Measurements from ENCODE around the gene RBM26.

The RBM26 gene, protein sequence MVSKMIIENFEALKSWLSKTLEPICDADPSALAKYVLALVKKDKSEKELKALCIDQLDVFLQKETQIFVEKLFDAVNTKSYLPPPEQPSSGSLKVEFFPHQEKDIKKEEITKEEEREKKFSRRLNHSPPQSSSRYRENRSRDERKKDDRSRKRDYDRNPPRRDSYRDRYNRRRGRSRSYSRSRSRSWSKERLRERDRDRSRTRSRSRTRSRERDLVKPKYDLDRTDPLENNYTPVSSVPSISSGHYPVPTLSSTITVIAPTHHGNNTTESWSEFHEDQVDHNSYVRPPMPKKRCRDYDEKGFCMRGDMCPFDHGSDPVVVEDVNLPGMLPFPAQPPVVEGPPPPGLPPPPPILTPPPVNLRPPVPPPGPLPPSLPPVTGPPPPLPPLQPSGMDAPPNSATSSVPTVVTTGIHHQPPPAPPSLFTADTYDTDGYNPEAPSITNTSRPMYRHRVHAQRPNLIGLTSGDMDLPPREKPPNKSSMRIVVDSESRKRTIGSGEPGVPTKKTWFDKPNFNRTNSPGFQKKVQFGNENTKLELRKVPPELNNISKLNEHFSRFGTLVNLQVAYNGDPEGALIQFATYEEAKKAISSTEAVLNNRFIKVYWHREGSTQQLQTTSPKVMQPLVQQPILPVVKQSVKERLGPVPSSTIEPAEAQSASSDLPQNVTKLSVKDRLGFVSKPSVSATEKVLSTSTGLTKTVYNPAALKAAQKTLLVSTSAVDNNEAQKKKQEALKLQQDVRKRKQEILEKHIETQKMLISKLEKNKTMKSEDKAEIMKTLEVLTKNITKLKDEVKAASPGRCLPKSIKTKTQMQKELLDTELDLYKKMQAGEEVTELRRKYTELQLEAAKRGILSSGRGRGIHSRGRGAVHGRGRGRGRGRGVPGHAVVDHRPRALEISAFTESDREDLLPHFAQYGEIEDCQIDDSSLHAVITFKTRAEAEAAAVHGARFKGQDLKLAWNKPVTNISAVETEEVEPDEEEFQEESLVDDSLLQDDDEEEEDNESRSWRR

GRCh38 chr13:79405831-79406596, at the start of gene RBM26:
Gene RBM26, minus strand, starts transcription at chr13:79406255. Its CDS starts 481 bp downstream, at chr13:79405774.
- DNase-seq, result peak; percentile 28 to 66

DNA sequence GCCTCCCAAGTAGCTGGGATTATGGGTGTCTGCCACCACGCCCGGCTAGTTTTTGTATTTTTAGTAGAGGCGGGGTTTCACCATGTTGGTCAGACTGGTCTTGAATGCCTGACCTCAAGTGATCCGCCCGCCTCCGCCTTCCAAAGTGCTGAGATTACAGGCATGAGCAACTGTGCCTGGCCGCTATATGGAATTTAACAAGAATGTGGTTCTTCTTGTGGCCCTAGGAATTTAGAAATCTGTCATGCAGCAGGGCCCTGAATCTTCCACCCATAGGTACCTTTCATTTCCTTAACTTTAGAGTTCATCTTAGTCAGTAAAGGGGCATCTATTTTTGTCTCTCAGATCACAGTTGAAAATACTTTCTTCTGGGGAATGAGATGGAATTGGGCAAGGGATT, 49.3 kb upstream of the RBM26 start:
- DNase-seq, result no peak

DNA sequence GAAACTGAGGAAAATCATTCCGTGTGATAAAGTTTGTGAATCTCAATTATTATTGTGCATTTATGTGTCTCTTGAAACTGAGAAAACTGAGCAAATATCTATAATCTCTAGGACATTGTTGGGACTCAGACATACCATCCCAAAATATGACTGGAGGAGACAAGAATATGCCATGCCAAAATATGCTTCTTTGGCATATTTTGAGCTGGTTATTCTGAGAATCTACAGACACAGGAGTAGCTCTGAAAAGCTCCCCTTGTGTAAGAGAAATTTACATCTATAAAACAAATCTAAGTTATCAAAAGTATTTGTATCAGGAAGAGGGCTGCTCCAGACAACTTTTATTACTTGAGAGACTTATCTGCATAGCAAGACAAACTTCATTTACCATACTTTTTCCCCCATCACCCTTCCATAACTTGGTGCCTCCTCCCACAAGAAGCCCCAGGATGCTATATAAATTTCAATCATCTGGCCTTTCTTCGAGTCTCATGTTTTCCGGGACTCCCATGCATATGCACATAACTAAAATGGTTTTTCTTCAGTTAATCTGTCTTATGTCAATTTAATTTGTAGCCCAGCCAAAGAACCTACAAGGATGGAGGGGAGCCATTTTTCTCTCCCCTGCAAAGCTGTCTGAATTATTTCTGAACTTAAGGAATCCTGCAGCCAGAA, 46.3 kb upstream of the RBM26 start:
- DNase-seq, result no peak

DNA sequence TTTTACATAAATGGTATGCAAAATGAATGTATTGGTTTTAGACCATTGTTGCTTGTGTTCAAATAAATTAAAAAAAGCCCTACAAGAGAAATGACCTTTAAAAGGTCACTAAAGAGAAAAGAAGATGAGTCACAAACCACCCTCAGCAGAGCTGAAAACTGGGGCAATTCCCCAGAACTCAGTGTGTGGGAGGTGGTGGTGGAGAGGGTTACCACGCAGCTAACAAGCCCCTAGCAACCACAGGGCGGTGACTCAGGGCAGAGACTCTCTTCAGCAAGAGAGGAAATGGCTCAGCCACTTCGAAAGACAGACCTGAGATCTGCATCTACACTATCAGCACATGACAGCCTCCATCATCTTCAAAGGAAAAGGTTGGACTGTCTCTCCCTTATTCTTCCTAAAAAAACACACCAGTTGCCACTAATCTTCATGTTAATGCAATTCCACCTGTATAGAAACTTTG, 45.5 kb upstream of the RBM26 start:
- DNase-seq, result no peak

DNA sequence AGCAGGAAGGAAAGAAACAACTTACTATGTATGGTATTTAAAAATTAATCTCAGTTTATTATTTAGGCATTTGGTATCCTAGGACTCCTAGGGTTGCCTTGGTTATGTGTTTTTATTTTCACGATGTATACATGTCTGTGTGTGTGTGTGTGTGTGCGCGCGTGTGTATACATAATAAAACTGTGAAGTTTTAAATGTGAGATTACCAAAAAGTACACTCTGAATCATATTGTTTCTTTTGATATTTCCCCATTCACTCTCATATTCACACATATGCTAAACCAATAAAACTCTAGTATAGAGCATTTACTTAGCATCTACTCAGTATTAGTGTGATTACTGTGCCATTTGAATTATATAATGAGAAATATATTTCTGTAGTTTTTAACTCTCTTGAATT, 44.1 kb upstream of the RBM26 start:
- DNase-seq, result no peak

DNA sequence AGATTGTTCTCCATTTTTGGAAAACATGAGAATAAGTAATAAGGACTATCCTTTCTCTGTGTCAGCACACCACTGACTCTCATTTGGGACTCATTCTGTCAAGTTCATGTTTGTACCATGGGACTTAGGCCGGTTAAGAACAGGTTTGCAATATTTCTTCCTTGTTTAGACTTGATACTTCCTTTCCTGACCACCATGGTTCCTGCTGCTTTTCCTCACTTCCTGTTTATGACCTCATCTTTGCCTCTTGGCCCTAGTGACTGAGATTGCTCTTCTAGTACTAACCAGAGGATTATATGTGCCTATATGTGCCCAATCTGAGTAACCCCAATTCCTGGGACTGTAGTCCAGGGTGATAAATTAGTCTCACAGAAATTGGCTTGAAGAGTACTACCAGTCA, 42.4 kb upstream of the RBM26 start:
- DNase-seq, result no peak

- no peak for DNase-seq
Observed at GRCh38 chr13:79447741-79448140, 41.7 kb upstream of the RBM26 start.

DNA sequence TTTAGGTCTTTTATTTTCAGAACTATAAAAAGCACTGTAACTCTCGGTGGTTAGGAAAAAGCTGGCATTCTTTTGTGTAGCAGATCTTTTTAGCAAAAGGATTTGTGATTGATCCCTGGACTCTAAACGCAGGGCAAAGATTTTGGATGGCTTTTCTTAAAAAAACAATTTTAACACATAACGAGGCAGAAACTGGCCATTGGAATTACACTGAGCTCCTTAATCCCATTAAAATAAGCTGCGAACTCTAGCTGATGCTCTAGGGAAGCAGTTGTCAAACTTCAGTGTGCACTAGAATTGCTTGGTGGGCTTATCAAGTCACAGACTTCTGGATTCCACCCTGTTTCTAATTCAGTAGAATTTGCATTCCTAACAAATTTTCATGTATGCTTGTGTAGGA, 41.1 kb upstream of the RBM26 start:
- no peak for DNase-seq

- DNase-seq, result no peak
Observed at GRCh38 chr13:79445968-79446645, 40.1 kb upstream of the RBM26 start.

GRCh38 chr13:79442706-79443105, 36.7 kb upstream of the RBM26 start:
- DNase-seq, result no peak

GRCh38 chr13:79442221-79442620, 36.2 kb upstream of the RBM26 start:
- no peak for DNase-seq

- DNase-seq, result no peak
Observed at GRCh38 chr13:79440958-79441528, 35.0 kb upstream of the RBM26 start.

- no peak for DNase-seq
Observed at GRCh38 chr13:79439275-79439674, 33.2 kb upstream of the RBM26 start.

- no peak for DNase-seq
Observed at GRCh38 chr13:79435561-79435990, 29.5 kb upstream of the RBM26 start.

DNA sequence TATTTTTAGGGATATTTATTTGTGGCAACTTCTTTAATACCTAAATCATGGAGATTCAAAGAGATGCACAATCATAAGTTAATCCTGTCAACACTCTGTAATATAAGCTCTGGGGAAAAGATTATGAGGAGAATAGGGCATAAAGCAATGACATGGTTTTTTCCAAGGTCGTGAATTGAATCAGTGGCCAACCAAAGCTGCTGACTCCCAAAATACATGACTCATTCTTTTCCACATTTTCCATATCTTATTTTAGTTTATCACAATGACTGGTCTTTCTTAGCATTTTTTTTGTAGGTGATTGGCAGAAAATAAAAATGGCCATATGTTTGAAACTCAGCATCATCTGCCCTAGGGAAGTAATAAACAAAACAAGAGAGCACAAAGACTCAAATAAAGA, 28.5 kb upstream of the RBM26 start:
- no peak for DNase-seq

DNA sequence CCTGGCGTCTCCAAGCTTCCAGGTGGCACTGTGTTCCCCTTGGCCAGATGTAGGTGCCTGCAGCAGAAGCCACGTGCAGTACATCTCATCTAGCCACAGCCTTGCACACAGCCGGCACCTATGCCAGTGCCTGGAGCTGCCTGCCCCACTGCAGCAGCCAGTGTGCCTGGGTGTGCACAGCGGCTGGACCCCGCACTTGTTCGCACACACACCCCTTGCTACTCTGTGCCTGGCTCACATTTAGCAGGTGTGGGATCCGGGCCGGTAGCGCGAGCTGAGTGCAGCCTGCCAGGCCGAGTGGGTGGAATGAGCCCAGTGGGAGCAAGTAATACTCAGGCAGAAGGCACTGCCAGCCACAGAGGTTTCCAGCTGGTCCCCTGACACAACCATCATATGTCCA, 26.9 kb upstream of the RBM26 start:
- DNase-seq, result no peak

DNA sequence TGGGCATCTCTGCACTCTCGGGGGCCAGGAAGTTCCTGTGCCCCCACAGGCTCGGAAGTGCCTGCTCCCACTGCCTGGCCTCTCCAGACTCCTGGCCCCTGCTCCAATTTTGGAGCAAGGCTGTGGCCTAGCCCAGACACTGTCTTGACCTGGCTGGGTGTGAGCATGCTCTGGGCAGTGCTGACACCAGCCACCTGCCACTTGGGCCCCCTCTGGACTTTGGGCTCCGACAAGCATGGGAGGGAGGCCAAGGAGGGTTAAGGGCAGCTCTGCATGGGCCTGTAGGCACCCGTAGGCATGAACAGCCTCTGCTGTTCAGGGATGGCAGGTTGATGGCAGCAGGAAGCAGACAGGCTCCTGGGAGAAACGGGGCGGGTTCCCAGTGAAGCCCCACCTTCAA, 26.0 kb upstream of the RBM26 start:
- DNase-seq, result no peak

GRCh38 chr13:79429309-79429708, 23.3 kb upstream of the RBM26 start:
- DNase-seq, result no peak

GRCh38 chr13:79427883-79428282, 21.8 kb upstream of the RBM26 start:
- no peak for DNase-seq

DNA sequence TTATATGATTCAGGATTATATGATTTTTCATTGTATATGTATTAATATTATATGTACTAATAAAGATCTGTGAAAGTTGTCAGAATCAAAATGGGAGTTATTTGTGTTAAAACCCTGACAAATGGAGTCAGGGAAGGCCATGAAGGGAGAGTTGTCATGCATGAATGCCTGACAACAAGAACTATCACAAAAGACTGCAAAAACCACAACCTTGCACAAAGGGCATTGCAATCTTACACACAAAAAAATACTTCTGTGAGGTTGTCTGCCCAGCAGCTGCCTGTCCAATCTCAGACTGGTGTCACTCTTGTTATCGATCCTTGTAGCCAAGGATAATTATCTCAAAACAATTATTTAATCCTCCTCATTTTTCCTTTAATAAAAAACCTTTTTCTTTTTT, 21.2 kb upstream of the RBM26 start:
- DNase-seq, result no peak
